GM21717 (cell line): Measurements from ENCODE around the gene LRRC42.

Experiments used
- ATAC-seq: cut with Tn5 transposase; IDR thresholded peaks from one replicate; pipeline ENCODE4 v1.9.1; 2021; ENCODE audit warnings: mild to moderate bottlenecking, moderate library complexity; ENCODE audit not compliant: unreplicated experiment

LRRC42 gene

GRCh38 chr1:53946252-53947171, at the start of gene LRRC42:
Gene LRRC42 (plus strand): TSS chr1:53946350. CDS start chr1:53952000, 5,650 bp downstream.
- ATAC-seq, result peak; percentile 60

GRCh38 chr1:53896635-53897229, 49.4 kb upstream of the LRRC42 start:
- ATAC-seq, result no peak

GRCh38 chr1:53899206-53899628, 46.9 kb upstream of the LRRC42 start:
- ATAC-seq, result no peak

GRCh38 chr1:53899708-53900107, 46.4 kb upstream of the LRRC42 start:
- ATAC-seq, result no peak

- ATAC-seq, result no peak
These were observed 43.7 kb upstream of the LRRC42 start for GRCh38 chr1:53902235-53903138.

- ATAC-seq, result no peak
These were observed 40.6 kb upstream of the LRRC42 start for GRCh38 chr1:53905509-53905908.

GRCh38 chr1:53906121-53906520, 40.0 kb upstream of the LRRC42 start:
- ATAC-seq, result no peak

- ATAC-seq, result no peak
These were observed 36.2 kb upstream of the LRRC42 start for GRCh38 chr1:53909946-53910345.

- ATAC-seq, result no peak
These were observed 34.7 kb upstream of the LRRC42 start for GRCh38 chr1:53911442-53911841.

GRCh38 chr1:53913352-53914033, 32.7 kb upstream of the LRRC42 start:
- no peak for ATAC-seq

GRCh38 chr1:53918343-53918742, 27.8 kb upstream of the LRRC42 start:
- no peak for ATAC-seq

GRCh38 chr1:53919675-53920066, 26.5 kb upstream of the LRRC42 start:
- ATAC-seq, result no peak

GRCh38 chr1:53927376-53927881, 18.7 kb upstream of the LRRC42 start:
- ATAC-seq, result no peak

GRCh38 chr1:53929246-53929960, 16.7 kb upstream of the LRRC42 start:
- ATAC-seq, result no peak

- ATAC-seq, result no peak
These were observed 15.2 kb upstream of the LRRC42 start for GRCh38 chr1:53930932-53931331.

- no peak for ATAC-seq
These were observed 14.6 kb upstream of the LRRC42 start for GRCh38 chr1:53931523-53931922.

- no peak for ATAC-seq
These were observed 11.9 kb upstream of the LRRC42 start for GRCh38 chr1:53934170-53934765.

GRCh38 chr1:53936430-53936829, 9.7 kb upstream of the LRRC42 start:
- no peak for ATAC-seq

GRCh38 chr1:53938136-53938830, 7.9 kb upstream of the LRRC42 start:
- no peak for ATAC-seq
